Upper lobe of right lung (tissue), 1 donor: Measurements from ENCODE around the gene LILRA6. TPM values are rescaled to one million over a fixed set of nuclear protein-coding genes. Genes with fewer than 3 reads are reported as not detected.
"Not testable (repeated sequence)": the region's sequence is repeated elsewhere in the genome, so short reads cannot be mapped to it uniquely, and the experiment has no call there.

ENCODE experiments used
- ATAC-seq: fragments of 200-7000 bp; cut with Tn5 transposase; one replicate; pipeline ENCODE4 v1.9.1; 2020; ENCODE audit warnings: mild to moderate bottlenecking, moderate library complexity
- DNase-seq: peaks from one replicate; pipeline ENCODE4 v3.0.0-alpha.2; 2020
- H3K27ac ChIP-seq: fragments of 200-600 bp; one replicate; pipeline ENCODE4 v1.8.0; 2022
- H3K27me3 ChIP-seq: fragments of 200-600 bp; one replicate; pipeline ENCODE4 v1.8.0; 2022; ENCODE audit warnings: mild to moderate bottlenecking
- H3K36me3 ChIP-seq: fragments of 200-600 bp; one replicate; pipeline ENCODE4 v1.8.0; 2022
- H3K4me1 ChIP-seq: fragments of 200-600 bp; one replicate; pipeline ENCODE4 v1.8.0; 2022
- H3K4me3 ChIP-seq: fragments of 200-600 bp; one replicate; pipeline ENCODE4 v1.8.0; 2022; ENCODE audit warnings: mild to moderate bottlenecking
- H3K9me3 ChIP-seq: fragments of 200-600 bp; one replicate; pipeline ENCODE4 v1.8.0; 2022
- intact Hi-C: fragments of 100-400 bp; cut with DNase I; formaldehyde crosslinking; loops from one replicate; pipeline ENCODE4 v1.11.0; 2022
- total RNA-seq: library from RNA; stranded (reverse); fragmentation: NEBNext Ultra II Directional; extraction: Animal tissue kit (Norgen Biotek cat#: 25700); gene quantifications from one replicate; pipeline ENCODE4 v1.2.1, GENCODE V29; 2021
- TF ChIP-seq, protein P1 (sequence below): fragments of 200-600 bp; IDR thresholded peaks from one replicate; pipeline ENCODE4 v1.8.0; 2022; ENCODE audit warnings: antibody characterized with exemption
- donor health status: DM: no; HTN: yes; CAD: no; lungs with severe emphysema.

Gene LILRA6
- total RNA-seq, 1 donor from 2014 or later, result 21.4 TPM

DNA sequence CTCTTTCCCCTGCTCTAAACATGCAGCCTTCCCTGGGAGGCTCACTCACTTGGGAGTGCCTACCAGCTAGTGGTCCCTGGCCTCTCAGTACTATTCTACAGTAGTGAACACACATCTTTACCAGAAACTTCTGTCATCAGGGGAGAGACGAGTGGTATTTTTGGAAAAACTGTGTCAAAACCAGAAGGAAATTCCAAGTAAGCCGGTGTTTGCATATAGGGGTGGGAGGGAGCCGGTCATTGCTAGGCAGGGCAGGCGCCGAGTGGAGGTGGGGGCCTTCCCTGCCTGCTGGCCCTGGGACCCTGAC is 35.0 kb downstream of the LILRA6 start:
- Histone ChIP-seq H3K9me3 (no peaks in the 10 kb centered on the region), H3K27me3 (no peaks in the 10 kb centered on the region), H3K36me3 (peaks cover 53% of the 10 kb centered on the region), H3K4me1 (peaks cover 77% of the 10 kb centered on the region), H3K4me3 (peak overlapping the region; percentile 21), H3K27ac (peak overlapping the region; percentile 92)
- ATAC-seq (no peak), DNase-seq (no peak)
- intact Hi-C loops, result no loop called here
- TF ChIP-seq, protein P1, sequence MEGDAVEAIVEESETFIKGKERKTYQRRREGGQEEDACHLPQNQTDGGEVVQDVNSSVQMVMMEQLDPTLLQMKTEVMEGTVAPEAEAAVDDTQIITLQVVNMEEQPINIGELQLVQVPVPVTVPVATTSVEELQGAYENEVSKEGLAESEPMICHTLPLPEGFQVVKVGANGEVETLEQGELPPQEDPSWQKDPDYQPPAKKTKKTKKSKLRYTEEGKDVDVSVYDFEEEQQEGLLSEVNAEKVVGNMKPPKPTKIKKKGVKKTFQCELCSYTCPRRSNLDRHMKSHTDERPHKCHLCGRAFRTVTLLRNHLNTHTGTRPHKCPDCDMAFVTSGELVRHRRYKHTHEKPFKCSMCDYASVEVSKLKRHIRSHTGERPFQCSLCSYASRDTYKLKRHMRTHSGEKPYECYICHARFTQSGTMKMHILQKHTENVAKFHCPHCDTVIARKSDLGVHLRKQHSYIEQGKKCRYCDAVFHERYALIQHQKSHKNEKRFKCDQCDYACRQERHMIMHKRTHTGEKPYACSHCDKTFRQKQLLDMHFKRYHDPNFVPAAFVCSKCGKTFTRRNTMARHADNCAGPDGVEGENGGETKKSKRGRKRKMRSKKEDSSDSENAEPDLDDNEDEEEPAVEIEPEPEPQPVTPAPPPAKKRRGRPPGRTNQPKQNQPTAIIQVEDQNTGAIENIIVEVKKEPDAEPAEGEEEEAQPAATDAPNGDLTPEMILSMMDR, result no peak

DNA sequence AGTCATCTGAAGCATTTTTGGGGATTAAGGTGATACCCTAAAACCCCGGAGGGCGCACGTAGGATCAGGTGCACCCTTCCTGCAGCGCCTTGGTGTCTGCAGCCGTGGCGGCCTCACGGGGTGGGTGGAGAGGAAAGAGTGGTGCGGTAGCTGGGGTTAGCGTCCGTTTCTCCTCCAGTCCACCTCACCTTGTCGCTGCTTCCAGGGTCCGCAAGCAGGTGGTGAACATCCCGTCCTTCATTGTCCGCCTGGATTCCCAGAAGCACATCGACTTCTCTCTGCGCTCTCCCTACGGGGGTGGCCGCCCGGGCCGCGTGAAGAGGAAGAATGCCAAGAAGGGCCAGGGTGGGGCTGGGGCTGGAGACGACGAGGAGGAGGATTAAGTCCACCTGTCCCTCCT is 35.4 kb downstream of the LILRA6 start:
- H3K36me3 ChIP-seq, result peaks cover 58% of the 10 kb centered on the region
- ATAC-seq, intact Hi-C loops, H3K9me3 ChIP-seq, H3K27me3 ChIP-seq: not testable (repeated sequence)
- H3K4me1 ChIP-seq, result peaks cover 82% of the 10 kb centered on the region
- H3K27ac ChIP-seq, result peak overlapping the region; percentile 92
- H3K4me3 ChIP-seq, result peak overlapping the region; percentile 21
- DNase-seq, result peak; percentile 78

DNA sequence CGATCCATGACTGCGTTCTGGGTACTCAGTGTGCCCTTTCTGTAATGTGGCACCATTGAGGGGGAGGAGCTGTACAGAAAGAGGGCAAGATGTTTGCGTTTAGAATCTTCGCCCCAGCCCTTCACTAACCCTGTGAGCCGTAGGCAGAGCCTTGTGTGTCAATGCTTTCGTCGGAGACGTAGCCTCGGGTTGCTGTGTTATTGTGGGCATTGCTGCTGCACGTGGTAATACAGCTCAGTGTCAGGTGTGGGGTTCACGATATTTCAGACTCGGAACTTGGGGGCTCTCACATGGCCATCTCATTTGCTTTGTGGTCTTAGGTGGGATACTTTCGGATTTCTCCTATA is 35.8 kb downstream of the LILRA6 start:
- DNase-seq, result no peak
- Histone ChIP-seq H3K27ac (peak overlapping the region; percentile 92), H3K9me3 (no peaks in the 10 kb centered on the region), H3K4me1 (peaks cover 85% of the 10 kb centered on the region), H3K36me3 (peaks cover 61% of the 10 kb centered on the region), H3K27me3 (no peaks in the 10 kb centered on the region), H3K4me3 (peak overlapping the region; percentile 21)
- no peak for ATAC-seq
- TF ChIP-seq, protein P1, result no peak
- intact Hi-C loops, result no loop called here

DNA sequence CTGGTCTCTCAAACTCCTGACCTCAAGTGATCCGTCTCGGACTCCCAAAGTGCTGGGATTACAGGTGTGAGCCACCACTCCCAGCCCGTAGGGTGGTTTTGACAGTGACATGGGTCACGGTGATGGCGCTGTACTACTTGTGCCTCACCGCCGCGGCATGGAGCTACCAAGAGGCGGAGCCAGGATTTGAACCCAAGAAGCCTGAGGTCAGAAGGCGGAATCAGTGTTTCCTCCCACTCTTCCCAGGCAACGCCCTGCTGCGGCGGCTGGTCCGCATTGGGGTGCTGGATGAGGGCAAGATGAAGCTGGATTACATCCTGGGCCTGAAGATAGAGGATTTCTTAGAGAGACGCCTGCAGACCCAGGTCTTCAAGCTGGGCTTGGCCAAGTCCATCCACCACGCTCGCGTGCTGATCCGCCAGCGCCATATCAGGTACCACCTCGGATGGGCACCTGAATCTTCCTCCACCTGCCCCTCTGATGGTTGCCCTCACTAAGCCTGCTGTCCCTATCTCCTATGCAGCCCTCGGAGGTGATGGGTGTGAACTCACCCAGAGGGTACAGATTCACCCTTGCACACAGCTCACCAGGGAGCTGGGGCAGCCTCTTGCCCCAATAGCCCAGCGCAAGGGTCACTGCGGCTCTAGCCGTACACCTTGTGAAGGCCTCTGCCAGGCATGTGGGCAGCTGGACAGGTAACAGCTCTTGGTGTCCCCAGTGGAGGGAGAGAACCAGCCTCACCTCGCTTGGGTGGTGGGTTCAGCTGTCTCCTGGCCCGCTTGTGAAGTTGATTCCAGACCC is 36.4 kb downstream of the LILRA6 start:
- no peaks in the 10 kb centered on the region for H3K9me3 ChIP-seq
- H3K27me3 ChIP-seq, result no peaks in the 10 kb centered on the region
- TF ChIP-seq, protein P1, result no peak
- peaks cover 67% of the 10 kb centered on the region for H3K36me3 ChIP-seq
- intact Hi-C loops, result no loop called here
- no peak for ATAC-seq
- peak; percentile 71 for DNase-seq
- H3K4me1 ChIP-seq, result peaks cover 89% of the 10 kb centered on the region
- peak overlapping the region; percentile 92 for H3K27ac ChIP-seq
- H3K4me3 ChIP-seq, result peak overlapping the region; percentile 21

DNA sequence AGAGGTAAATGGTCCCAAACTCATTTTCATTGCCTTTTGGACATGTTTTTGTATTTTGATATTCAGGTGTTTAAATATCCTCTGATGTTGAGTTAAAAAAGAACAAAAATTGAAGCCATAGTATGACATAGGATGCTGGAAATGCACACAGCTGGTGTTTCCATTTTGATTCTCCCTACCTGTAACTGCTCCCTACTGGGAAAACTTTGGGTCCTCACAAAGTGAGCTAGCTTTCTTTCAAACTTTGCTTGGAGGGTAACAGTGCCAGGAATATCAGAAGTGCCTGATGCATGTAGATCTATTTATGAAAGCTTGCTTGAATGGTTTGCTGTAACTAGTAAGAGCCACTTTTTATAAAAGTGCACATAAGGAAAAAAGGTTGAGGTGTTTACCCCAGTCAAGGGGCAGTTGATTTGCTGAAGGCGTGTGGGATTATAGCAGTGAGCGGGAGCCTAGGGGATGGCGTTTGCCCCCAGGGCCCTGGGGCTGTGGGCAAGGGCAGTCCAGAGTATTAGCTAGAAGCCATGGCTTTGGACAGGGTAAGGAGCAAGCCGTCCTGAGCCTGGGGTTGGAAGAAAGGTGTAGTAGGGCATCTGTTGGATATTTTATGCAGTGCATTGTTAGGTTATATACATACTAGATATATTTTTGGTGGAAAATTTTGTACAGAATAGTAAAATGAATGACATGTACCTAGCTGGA is 37.7 kb downstream of the LILRA6 start:
- ATAC-seq, result no peak
- H3K27ac ChIP-seq, result no peak overlapping the region
- intact Hi-C loops, result no loop called here

DNA sequence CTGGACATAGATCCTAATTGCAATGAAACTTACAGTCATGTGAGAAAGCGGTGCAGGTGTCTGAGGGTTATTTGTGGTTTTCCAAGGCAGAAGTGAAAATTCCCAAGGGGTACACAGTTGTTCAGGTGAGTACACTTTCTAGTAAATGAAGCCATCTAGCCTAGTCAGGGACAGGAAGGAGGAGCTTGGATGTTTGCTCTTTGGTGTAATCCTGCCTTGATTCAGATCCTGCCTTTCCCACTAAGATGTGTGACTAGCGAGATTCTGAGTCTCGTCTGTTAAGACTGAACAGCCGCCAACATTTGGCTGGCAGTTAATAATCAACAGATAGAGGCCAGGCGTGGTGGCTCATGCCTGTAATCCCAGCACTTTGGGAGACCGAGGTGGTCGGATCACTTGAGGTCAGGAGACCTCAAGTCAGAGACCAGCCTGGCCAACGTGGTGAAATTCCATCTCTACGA is 39.4 kb downstream of the LILRA6 start:
- H3K36me3 ChIP-seq, result peaks cover 68% of the 10 kb centered on the region
- ATAC-seq (no peak), DNase-seq (no peak)
- H3K27ac ChIP-seq, result peak overlapping the region; percentile 45
- no peaks in the 10 kb centered on the region for H3K27me3 ChIP-seq
- peak overlapping the region; percentile 90 for H3K4me3 ChIP-seq
- TF ChIP-seq, protein P1, result no peak
- intact Hi-C loops, result no loop called here
- H3K9me3 ChIP-seq, result no peaks in the 10 kb centered on the region
- H3K4me1 ChIP-seq, result peaks cover 66% of the 10 kb centered on the region

More for the DNA sequence above, 37.7 kb downstream of the LILRA6 start:
- no peak for DNase-seq
- Histone ChIP-seq H3K36me3 (peaks cover 68% of the 10 kb centered on the region), H3K9me3 (no peaks in the 10 kb centered on the region), H3K4me1 (peaks cover 80% of the 10 kb centered on the region), H3K27me3 (no peaks in the 10 kb centered on the region), H3K4me3 (peak overlapping the region; percentile 90)
- TF ChIP-seq, protein P1, result no peak
